GM12878 (cell line): ENCODE measurements around the gene HACD3. TPM values are rescaled to one million over a fixed set of nuclear protein-coding genes. Genes with fewer than 3 reads are reported as not detected.

ENCODE experiments used
- CBX5 ChIP-seq: sonication (generic); IDR thresholded peaks from 2 replicates; pipeline ENCODE4 v1.6.1; 2016; ENCODE audit warnings: low read depth, moderate library complexity, mild to moderate bottlenecking, inconsistent platforms
- CUX1 ChIP-seq: IDR thresholded peaks from 2 replicates; pipeline ENCODE4 v1.6.1; 2012; ENCODE audit warnings: improper control_type of control experiment, low read depth, low read length; ENCODE audit not compliant: insufficient replicate concordance
- E2F4 ChIP-seq: IDR thresholded peaks from 2 replicates; pipeline ENCODE4 v1.6.1; 2012; ENCODE audit warnings: low read depth, low read length, improper control_type of control experiment
- E2F8 ChIP-seq: fragments of 450-650 bp; IDR thresholded peaks from 2 replicates; pipeline ENCODE4 v1.6.1; 2018; ENCODE audit warnings: mild to moderate bottlenecking, low read depth, moderate library complexity; ENCODE audit not compliant: partially characterized antibody
- EP300 ChIP-seq, 2 experiments: fragments of 150-350 bp in 1 of 2; IDR thresholded peaks; 2 replicates each; pipeline ENCODE4 v1.6.1; 2011 to 2012; ENCODE audit warnings: low read depth in 2 of 2, low read length in 2 of 2, borderline replicate concordance in 1 of 2, improper control_type of control experiment in 1 of 2, inconsistent platforms in 1 of 2; ENCODE audit not compliant: control insufficient read depth in 1 of 2
- EZH2 ChIP-seq: IDR thresholded peaks from 2 replicates; pipeline ENCODE4 v1.6.1; 2012; ENCODE audit warnings: low read depth, mild to moderate bottlenecking, control low read depth, inconsistent platforms, low read length, borderline replicate concordance; ENCODE audit not compliant: control insufficient read depth
- HDAC2 ChIP-seq: fragments of 200-600 bp; sonication (generic); IDR thresholded peaks from 2 replicates; pipeline ENCODE4 v1.6.1; 2017
- LARP7 ChIP-seq: fragments of 450-650 bp; IDR thresholded peaks from 2 replicates; pipeline ENCODE4 v1.6.1; 2017; ENCODE audit warnings: mild to moderate bottlenecking
- MAX ChIP-seq: IDR thresholded peaks from 2 replicates; pipeline ENCODE4 v1.6.1; 2012; ENCODE audit warnings: low read depth, low read length, improper control_type of control experiment
- MEF2B ChIP-seq: fragments of 450-650 bp; IDR thresholded peaks from 2 replicates; pipeline ENCODE4 v1.6.1; 2018; ENCODE audit warnings: mild to moderate bottlenecking, moderate library complexity; ENCODE audit not compliant: partially characterized antibody, poor library complexity, severe bottlenecking
- NFYB ChIP-seq: IDR thresholded peaks from 2 replicates; pipeline ENCODE4 v1.6.1; 2011; ENCODE audit warnings: low read depth, mild to moderate bottlenecking, low read length, improper control_type of control experiment, moderate library complexity; ENCODE audit not compliant: insufficient read depth
- NRF1 ChIP-seq: conservative IDR thresholded peaks from 2 replicates; pipeline ENCODE4 v1.6.1; 2011; ENCODE audit warnings: mild to moderate bottlenecking, low read depth, low read length, improper control_type of control experiment
- SKIL ChIP-seq: fragments of 450-650 bp; IDR thresholded peaks from 2 replicates; pipeline ENCODE4 v1.6.1; 2017; ENCODE audit warnings: mild to moderate bottlenecking, low read depth, inconsistent platforms; ENCODE audit not compliant: poor library complexity, severe bottlenecking
- SMAD5 ChIP-seq: IDR thresholded peaks from 2 replicates; pipeline ENCODE4 v1.6.1; 2016; ENCODE audit warnings: antibody characterized with exemption, low read depth
- SMARCA5 ChIP-seq: fragments of 450-650 bp; IDR thresholded peaks from 2 replicates; pipeline ENCODE4 v1.6.1; 2017; ENCODE audit warnings: mild to moderate bottlenecking
- SP1 ChIP-seq: IDR thresholded peaks from one replicate; pipeline ENCODE4 v1.6.1; 2011; ENCODE audit warnings: low read depth, low read length
- ZSCAN29 ChIP-seq: fragments of 450-650 bp; IDR thresholded peaks from 2 replicates; pipeline ENCODE4 v1.6.1; 2017; ENCODE audit warnings: mild to moderate bottlenecking, moderate library complexity
- polyA plus RNA-seq, 11 experiments: library from polyadenylated mRNA; depleted of rRNA in 4 of 11; unstranded in 6 of 11; stranded (reverse) in 5 of 11; fragments of >200 nt; fragmentation: Nextera tagmentation in 4 of 11; fragmentation: Illumina TruSeq in 1 of 11; extraction: Ambion mirVana in 4 of 11; extraction: Trizol in 1 of 11; gene quantifications; 1 replicate in 1 of 11; 2 replicates in 10 of 11; pipeline versions ENCODE4 v1.2.1 to v1.2.3, GENCODE V29; 2011 to 2016; ENCODE audit warnings: inconsistent platforms in 2 of 11, missing spikeins in 2 of 11, low read depth in 1 of 11
- total RNA-seq, 4 experiments: library from RNA; depleted of rRNA in 3 of 4; stranded (reverse); fragments of >200 nt in 3 of 4; fragmentation: Illumina TruSeq in 1 of 4; extraction: Trizol in 1 of 4; gene quantifications; 2 replicates each; pipeline versions ENCODE4 v1.2.1 to v1.2.3, GENCODE V29; 2013 to 2021

HACD3 gene
- total and polyA plus RNA-seq, 10 of the 15 experiments (the other 5 are each of a cell fraction or from before 2014, with no cell fraction given), result 25.9 to 75.8 (median 48.3) TPM

- TF ChIP-seq SMAD5 (peak; percentile 35; the same call in 1 of the 2 replicates), NRF1 (peak; percentile 64), E2F4 (no peak), NFYB (no peak), CUX1 (no peak), SMARCA5 (no peak), MAX (peak; percentile 67), SP1 (no peak), ZSCAN29 (no peak), E2F8 (no peak), EZH2 (no peak), EP300 (IDR thresholded peaks at IDR 0.05; ENCODE audit: borderline replicate concordance in 1 of 2, control insufficient read depth in 1 of 2, low read depth in 2 of 2, low read length in 2 of 2) (no peak), CBX5 (no peak), HDAC2 (0 out of 2 replicates have a peak, but pooled peaks have one; percentile 2), SKIL (no peak), MEF2B (no peak), LARP7 (peak; percentile 70)
Measured at GRCh38 chr15:65530318-65531111, at the start of gene HACD3 (continued).
